H9 (cell line): ENCODE measurements around the gene PTPRN2. TPM values are rescaled to one million over a fixed set of nuclear protein-coding genes. Genes with fewer than 3 reads are reported as not detected.

Experiments used
- DNase-seq: peaks from one replicate; pipeline ENCODE4 v3.0.0-alpha.2; 2017
- H2AFZ ChIP-seq: one replicate; pipeline ENCODE4 v1.6.1; 2013; ENCODE audit warnings: mild to moderate bottlenecking, low read length, control low read depth, moderate library complexity
- H2AK5ac ChIP-seq: 2 replicates; pipeline ENCODE4 v1.6.1; 2013; ENCODE audit warnings: low read length, control low read depth, mixed read lengths; ENCODE audit not compliant: insufficient read length
- H2BK120ac ChIP-seq: one replicate; pipeline ENCODE4 v1.6.1; 2013; ENCODE audit warnings: low read depth, mild to moderate bottlenecking, low read length, control low read depth, inconsistent platforms; ENCODE audit not compliant: poor library complexity, severe bottlenecking
- H2BK12ac ChIP-seq: 2 replicates; pipeline ENCODE4 v1.6.1; 2013; ENCODE audit warnings: low read length, control low read depth, mixed read lengths, low read depth; ENCODE audit not compliant: insufficient read length
- H2BK15ac ChIP-seq: 2 replicates; pipeline ENCODE4 v1.6.1; 2013; ENCODE audit warnings: low read depth, low read length, control low read depth
- H2BK20ac ChIP-seq: one replicate; pipeline ENCODE4 v1.6.1; 2013; ENCODE audit warnings: low read depth, mild to moderate bottlenecking, low read length, control low read depth, inconsistent platforms; ENCODE audit not compliant: poor library complexity, severe bottlenecking
- H2BK5ac ChIP-seq: 2 replicates; pipeline ENCODE4 v1.6.1; 2013; ENCODE audit warnings: low read length, control low read depth, mixed read lengths; ENCODE audit not compliant: insufficient read length
- H3K14ac ChIP-seq: 2 replicates; pipeline ENCODE4 v1.6.1; 2013; ENCODE audit warnings: low read length, control low read depth; ENCODE audit not compliant: insufficient read depth
- H3K18ac ChIP-seq: 2 replicates; pipeline ENCODE4 v1.6.1; 2013; ENCODE audit warnings: low read depth, mild to moderate bottlenecking, mixed read lengths, low read length, control low read depth; ENCODE audit not compliant: insufficient read length
- H3K23ac ChIP-seq: 2 replicates; pipeline ENCODE4 v1.6.1; 2013; ENCODE audit warnings: low read length, control low read depth, mixed read lengths, low read depth; ENCODE audit not compliant: insufficient read length
- H3K23me2 ChIP-seq: 2 replicates; pipeline ENCODE4 v1.6.1; 2013; ENCODE audit warnings: low read depth, mild to moderate bottlenecking, mixed read lengths, low read length, control low read depth; ENCODE audit not compliant: insufficient read length, poor library complexity, severe bottlenecking
- H3K27ac ChIP-seq: 2 replicates; pipeline ENCODE4 v1.5.1; 2013; ENCODE audit warnings: low read length, control low read depth, mixed read lengths, low read depth; ENCODE audit not compliant: insufficient read length
- H3K27me3 ChIP-seq: 2 replicates; pipeline ENCODE4 v1.6.1; 2013; ENCODE audit warnings: low read length, control low read depth, inconsistent platforms; ENCODE audit not compliant: insufficient read depth
- H3K4ac ChIP-seq: 2 replicates; pipeline ENCODE4 v1.6.1; 2013; ENCODE audit warnings: low read depth, mild to moderate bottlenecking, control low read depth, inconsistent platforms, low read length, moderate library complexity
- H3K4me1 ChIP-seq: 2 replicates; pipeline ENCODE4 v1.6.1; 2013; ENCODE audit warnings: low read length, control low read depth, inconsistent platforms; ENCODE audit not compliant: insufficient read depth
- H3K4me2 ChIP-seq: 2 replicates; pipeline ENCODE4 v1.6.1; 2013; ENCODE audit warnings: low read length, control low read depth, mixed read lengths; ENCODE audit not compliant: insufficient read length, insufficient read depth
- H3K56ac ChIP-seq: 2 replicates; pipeline ENCODE4 v1.6.1; 2013; ENCODE audit warnings: low read depth, mild to moderate bottlenecking, mixed read lengths, low read length, control low read depth; ENCODE audit not compliant: insufficient read length
- H3K79me1 ChIP-seq: 2 replicates; pipeline ENCODE4 v1.6.1; 2013; ENCODE audit warnings: low read depth, mild to moderate bottlenecking, moderate library complexity, low read length, control low read depth, inconsistent platforms; ENCODE audit not compliant: insufficient read depth, poor library complexity, severe bottlenecking
- H3K79me2 ChIP-seq: 2 replicates; pipeline ENCODE4 v1.6.1; 2013; ENCODE audit warnings: low read length, control low read depth, inconsistent platforms; ENCODE audit not compliant: insufficient read depth
- H3K9ac ChIP-seq: 2 replicates; pipeline ENCODE4 v1.6.1; 2013; ENCODE audit warnings: low read length, control low read depth, mixed read lengths; ENCODE audit not compliant: insufficient read length; ENCODE audit errors: extremely low read depth
- H3K9me3 ChIP-seq: one replicate; pipeline ENCODE4 v1.6.1; 2013; ENCODE audit warnings: low read depth, low read length, inconsistent platforms; ENCODE audit not compliant: control insufficient read depth
- H3T11ph ChIP-seq: one replicate; pipeline ENCODE4 v1.6.1; 2013; ENCODE audit warnings: mild to moderate bottlenecking, low read length, control low read depth, inconsistent platforms
- H4K20me1 ChIP-seq: one replicate; pipeline ENCODE4 v1.6.1; 2013; ENCODE audit not compliant: control insufficient read depth, insufficient read length, insufficient read depth
- H4K5ac ChIP-seq: 2 replicates; pipeline ENCODE4 v1.6.1; 2013; ENCODE audit warnings: low read depth, mild to moderate bottlenecking, mixed read lengths, low read length, control low read depth; ENCODE audit not compliant: insufficient read length
- H4K8ac ChIP-seq: replicated peaks from 2 replicates; pipeline ENCODE4 v1.6.1; 2013; ENCODE audit warnings: low read length, control low read depth, mixed read lengths, low read depth; ENCODE audit not compliant: insufficient read length
- H4K91ac ChIP-seq: 2 replicates; pipeline ENCODE4 v1.6.1; 2013; ENCODE audit warnings: low read depth, mild to moderate bottlenecking, moderate library complexity, mixed read lengths, low read length, control low read depth; ENCODE audit not compliant: insufficient read length
- H3K27ac Mint-ChIP-seq, 3 experiments: 2 replicates in 2 of 3; 3 replicates in 1 of 3; pipeline ENCODE4 v1.8.0; 2020 to 2021; ENCODE audit warnings: mixed read lengths in 3 of 3, mild to moderate bottlenecking in 1 of 3, moderate library complexity in 1 of 3
- H3K27me3 Mint-ChIP-seq: 2 replicates; pipeline ENCODE4 v1.8.0; 2021; ENCODE audit warnings: low read depth, mild to moderate bottlenecking, moderate library complexity, mixed read lengths
- H3K36me3 Mint-ChIP-seq, 3 experiments: 2 replicates in 2 of 3; 3 replicates in 1 of 3; pipeline ENCODE4 v1.8.0; 2020 to 2021; ENCODE audit warnings: low read depth in 3 of 3, mixed read lengths in 3 of 3; ENCODE audit not compliant: insufficient read depth in 1 of 3
- H3K4me1 Mint-ChIP-seq, 2 experiments: 2 replicates each; pipeline ENCODE4 v1.8.0; 2020; ENCODE audit warnings: mixed read lengths in 2 of 2
- H3K4me3 Mint-ChIP-seq, 2 experiments: 2 replicates in 1 of 2; 3 replicates in 1 of 2; pipeline ENCODE4 v1.8.0; 2020 to 2021; ENCODE audit warnings: mild to moderate bottlenecking in 2 of 2, mixed read lengths in 2 of 2, moderate library complexity in 1 of 2
- H3K9me3 Mint-ChIP-seq, 2 experiments: 2 replicates in 1 of 2; 3 replicates in 1 of 2; pipeline ENCODE4 v1.8.0; 2020; ENCODE audit warnings: mild to moderate bottlenecking in 2 of 2, mixed read lengths in 2 of 2, moderate library complexity in 1 of 2
- WGBS: extraction: QIAGEN DNeasy Blood & Tissue Kit; methylation state at CpG from one replicate; pipeline ENCODE4 v1.1.7; 2013; ENCODE audit warnings: missing lambda C conversion rate, low lambda C conversion rate, mixed read lengths; ENCODE audit not compliant: insufficient read length; ENCODE audit errors: extremely low coverage; 5-methylcytosine and 5-hydroxymethylcytosine counted together
- total RNA-seq: library from RNA; stranded (reverse); gene quantifications from 2 replicates; pipeline ENCODE4 v1.2.1, GENCODE V29; 2021
- TF ChIP-seq, protein P1 (sequence below): fragments of 200-600 bp; sonication (generic); conservative IDR thresholded peaks from 3 replicates; pipeline ENCODE4 v1.8.0; 2021; ENCODE audit warnings: antibody characterized with exemption, mild to moderate bottlenecking

The PTPRN2 gene
- total RNA-seq, 1 experiment from 2014 or later = 5.2 TPM

DNA sequence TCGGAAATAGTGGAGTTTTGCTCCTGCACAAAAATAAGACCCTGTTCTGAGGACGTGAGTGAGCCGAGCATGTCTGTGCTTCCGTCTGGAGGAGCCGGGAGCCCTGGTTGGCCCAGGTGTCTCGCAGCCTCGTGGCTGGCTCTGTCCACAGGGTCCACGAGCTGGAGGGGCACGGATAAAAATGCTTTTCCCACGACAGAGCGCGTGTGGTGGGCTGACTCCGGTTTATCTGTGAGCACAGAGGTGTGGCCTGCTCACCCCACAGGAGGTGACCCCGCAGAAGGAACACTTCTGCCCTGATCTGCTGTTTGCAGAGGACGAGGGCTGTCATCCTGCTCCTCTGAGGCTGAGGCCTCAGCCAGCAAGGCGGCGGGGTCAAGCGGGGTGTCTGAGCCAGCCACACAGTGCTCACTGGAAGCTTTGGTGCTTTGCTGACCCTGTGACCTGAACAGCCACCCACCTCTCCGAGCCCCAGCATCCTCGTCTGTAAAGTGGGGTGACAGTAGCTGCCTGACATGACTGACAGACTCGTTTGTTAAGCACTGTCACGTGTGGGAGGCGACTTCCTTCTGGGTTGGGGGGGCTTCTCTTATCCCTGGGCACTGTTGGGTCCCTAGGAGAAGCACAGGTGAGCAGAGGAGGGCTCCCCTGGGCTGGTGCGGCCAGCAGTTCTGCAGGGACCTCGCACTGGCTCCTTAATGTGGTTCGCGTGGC, 1088.3 kb downstream of the PTPRN2 start:
- Histone ChIP-seq H3K4me2 (no peak overlapping the region), H3K9me3 (no peaks in the 10 kb centered on the region), H3K79me2 (no peaks in the 10 kb centered on the region), H3K79me1 (no peaks in the 10 kb centered on the region), H3K56ac (no peak overlapping the region), H2BK20ac (no peak overlapping the region), H3K23me2 (no peaks in the 10 kb centered on the region), H3K14ac (no peak overlapping the region), H3T11ph (no peak overlapping the region), H4K20me1 (peaks cover 2% of the 10 kb centered on the region), H2AK5ac (no peak overlapping the region), H3K23ac (no peak overlapping the region), H3K9ac (no peak overlapping the region), H3K27ac (no peak overlapping the region), H3K4me1 (no peaks in the 10 kb centered on the region), H2BK15ac (no peak overlapping the region), H4K8ac (no peak overlapping the region), H2AFZ (no peak overlapping the region), H3K27me3 (peaks cover 13% of the 10 kb centered on the region; the same call in 1 of the 2 replicates), H3K18ac (no peak overlapping the region), H3K4ac (no peak overlapping the region), H4K91ac (no peak overlapping the region), H2BK120ac (no peak overlapping the region), H4K5ac (no peak overlapping the region), H2BK5ac (no peak overlapping the region), H2BK12ac (no peak overlapping the region)
- Mint-ChIP-seq H3K36me3 (0 out of 7 replicates have a peak, but pooled peaks cover 0 to 1% (median 0%) of the 10 kb centered on the region in 3 experiments), H3K27me3 (peaks cover 94% of the 10 kb centered on the region), H3K9me3 (no peaks in the 10 kb centered on the region; a peak in 1 of 5 replicates), H3K4me3 (no peak overlapping the region), H3K4me1 (peaks cover 0 to 6% of the 10 kb centered on the region in 2 experiments; a peak in 2 of 4 replicates), H3K27ac (no peak overlapping the region)
- no peak for DNase-seq
- TF ChIP-seq, protein P1, sequence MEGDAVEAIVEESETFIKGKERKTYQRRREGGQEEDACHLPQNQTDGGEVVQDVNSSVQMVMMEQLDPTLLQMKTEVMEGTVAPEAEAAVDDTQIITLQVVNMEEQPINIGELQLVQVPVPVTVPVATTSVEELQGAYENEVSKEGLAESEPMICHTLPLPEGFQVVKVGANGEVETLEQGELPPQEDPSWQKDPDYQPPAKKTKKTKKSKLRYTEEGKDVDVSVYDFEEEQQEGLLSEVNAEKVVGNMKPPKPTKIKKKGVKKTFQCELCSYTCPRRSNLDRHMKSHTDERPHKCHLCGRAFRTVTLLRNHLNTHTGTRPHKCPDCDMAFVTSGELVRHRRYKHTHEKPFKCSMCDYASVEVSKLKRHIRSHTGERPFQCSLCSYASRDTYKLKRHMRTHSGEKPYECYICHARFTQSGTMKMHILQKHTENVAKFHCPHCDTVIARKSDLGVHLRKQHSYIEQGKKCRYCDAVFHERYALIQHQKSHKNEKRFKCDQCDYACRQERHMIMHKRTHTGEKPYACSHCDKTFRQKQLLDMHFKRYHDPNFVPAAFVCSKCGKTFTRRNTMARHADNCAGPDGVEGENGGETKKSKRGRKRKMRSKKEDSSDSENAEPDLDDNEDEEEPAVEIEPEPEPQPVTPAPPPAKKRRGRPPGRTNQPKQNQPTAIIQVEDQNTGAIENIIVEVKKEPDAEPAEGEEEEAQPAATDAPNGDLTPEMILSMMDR = no peak
- no CpG with 5 or more reads among the region's 27 CpGs for WGBS
